GM18868 (cell line): ENCODE data around the gene ASB16.
"Not testable (repeated sequence)": the region's sequence is repeated elsewhere in the genome, so short reads cannot be mapped to it uniquely, and the experiment has no call there.

ENCODE experiments used
- ATAC-seq: cut with Tn5 transposase; IDR thresholded peaks from one replicate; pipeline ENCODE4 v1.9.1; 2021; ENCODE audit warnings: mild to moderate bottlenecking, moderate library complexity; ENCODE audit not compliant: unreplicated experiment

Gene ASB16

GRCh38 chr17:44147812-44148211 is 22.7 kb upstream of the ASB16 start:
- ATAC-seq, result no peak

DNA sequence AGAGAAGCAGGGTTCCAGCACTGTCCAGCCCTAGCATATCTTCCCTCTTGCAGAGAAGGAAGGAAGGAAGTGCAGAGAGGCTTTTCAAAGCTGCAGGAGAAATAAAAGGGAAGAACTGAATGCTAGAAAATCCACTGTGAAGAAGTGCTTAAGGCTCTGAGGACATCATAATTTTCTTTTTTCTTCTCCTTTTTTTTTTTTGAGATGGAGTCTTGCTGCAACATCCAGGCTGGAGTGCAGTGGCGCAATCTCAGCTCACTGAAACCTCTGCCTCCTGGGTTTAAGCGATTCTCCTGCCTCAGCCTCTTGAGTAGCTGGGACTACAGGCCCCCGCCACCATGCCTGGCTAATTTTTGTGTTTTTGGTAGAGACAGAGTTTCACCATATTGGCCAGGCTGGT is 21.4 kb upstream of the ASB16 start:
- not testable (repeated sequence) for ATAC-seq

DNA sequence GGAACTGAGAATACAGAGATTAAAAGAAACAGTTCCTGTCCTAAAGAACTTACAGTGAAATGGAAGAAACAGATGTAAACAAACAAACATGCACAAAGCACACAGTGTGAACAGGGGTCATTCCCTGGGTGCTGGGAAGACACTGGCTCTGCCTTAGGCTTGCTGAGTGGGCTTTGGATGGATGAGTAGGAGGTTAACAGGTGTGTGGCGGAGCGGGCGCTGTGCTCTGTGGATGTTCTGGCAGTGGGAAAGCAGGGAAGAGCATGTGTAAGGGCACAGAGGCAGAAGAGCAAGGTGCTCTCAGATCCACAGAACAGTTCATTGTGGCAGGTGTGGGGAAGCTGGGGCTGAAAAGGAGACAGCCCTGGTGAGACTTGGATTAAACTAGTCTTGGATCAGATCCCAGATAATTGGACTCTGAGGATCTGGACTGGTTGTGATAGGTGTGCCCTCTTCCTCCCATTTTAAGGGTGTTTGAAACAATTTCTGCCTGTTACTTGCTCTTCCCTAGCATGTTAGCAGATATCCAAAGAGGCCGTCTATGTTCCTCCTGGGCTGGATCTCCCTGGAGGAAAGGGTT is 20.7 kb upstream of the ASB16 start:
- no peak for ATAC-seq

GRCh38 chr17:44152875-44153274 is 17.6 kb upstream of the ASB16 start:
- ATAC-seq, result no peak

GRCh38 chr17:44155488-44155887 is 15.0 kb upstream of the ASB16 start:
- no peak for ATAC-seq

- ATAC-seq, result no peak
These were observed 10.8 kb upstream of the ASB16 start for GRCh38 chr17:44159519-44160210.

DNA sequence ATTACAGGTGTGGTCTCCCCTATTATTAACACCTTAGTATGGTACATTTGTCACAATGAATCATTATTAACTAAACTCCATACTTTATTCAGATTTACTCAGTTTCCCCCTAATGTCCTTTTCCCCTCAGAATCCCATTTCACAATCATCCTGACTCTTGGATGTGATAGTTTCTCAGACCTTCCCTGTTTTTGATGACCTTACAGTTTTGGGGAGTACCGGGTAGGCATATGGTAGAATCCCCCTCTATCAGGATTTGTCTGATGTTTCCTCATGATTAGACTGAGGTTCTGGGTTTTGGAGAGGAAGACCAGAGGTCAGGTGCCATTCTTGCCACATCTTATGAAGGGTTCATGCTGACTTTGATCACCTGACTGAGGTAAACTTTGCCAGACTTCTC is 6.0 kb upstream of the ASB16 start:
- ATAC-seq, result no peak

DNA sequence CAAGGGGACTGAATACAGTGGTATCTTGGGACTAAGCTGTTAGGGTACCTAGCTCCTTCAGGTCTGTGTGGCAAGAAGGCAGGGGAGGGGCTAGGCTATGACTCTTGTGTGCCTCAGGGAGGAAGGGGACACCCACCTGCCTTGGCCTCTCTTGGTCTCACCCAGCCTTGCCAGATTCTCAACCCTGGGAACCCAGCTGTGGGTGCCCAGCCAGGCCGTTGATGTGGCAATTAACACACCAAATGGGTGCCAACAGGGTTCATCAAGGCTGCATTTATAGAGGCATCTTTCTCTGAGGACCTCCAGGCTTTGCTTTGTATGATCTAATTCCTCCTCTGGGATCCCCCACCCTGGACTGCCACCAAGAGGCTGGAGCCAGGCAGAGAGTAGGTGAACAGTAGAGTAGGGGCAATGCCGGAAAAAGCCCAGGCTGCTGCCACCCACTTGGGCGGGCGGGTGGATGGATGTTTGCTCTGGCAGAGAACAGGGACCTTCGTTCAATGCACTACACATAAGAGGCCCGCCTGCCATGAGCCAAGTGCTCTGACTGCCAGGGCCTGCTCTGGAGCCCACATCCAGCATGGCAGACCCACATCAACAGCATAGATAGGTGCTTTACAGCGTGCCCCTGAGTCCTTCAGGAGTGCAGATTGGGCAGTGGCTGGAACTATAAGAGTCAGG is 3.2 kb upstream of the ASB16 start:
- no peak for ATAC-seq

- ATAC-seq, result no peak
These were observed 387 bp upstream of the ASB16 start for GRCh38 chr17:44170135-44170498.

- ATAC-seq, result no peak
These were observed 1.5 kb downstream of the ASB16 start for GRCh38 chr17:44171931-44172455.

GRCh38 chr17:44174427-44174826 is 3.9 kb downstream of the ASB16 start:
- no peak for ATAC-seq

GRCh38 chr17:44176257-44176656 is 5.8 kb downstream of the ASB16 start:
- no peak for ATAC-seq

DNA sequence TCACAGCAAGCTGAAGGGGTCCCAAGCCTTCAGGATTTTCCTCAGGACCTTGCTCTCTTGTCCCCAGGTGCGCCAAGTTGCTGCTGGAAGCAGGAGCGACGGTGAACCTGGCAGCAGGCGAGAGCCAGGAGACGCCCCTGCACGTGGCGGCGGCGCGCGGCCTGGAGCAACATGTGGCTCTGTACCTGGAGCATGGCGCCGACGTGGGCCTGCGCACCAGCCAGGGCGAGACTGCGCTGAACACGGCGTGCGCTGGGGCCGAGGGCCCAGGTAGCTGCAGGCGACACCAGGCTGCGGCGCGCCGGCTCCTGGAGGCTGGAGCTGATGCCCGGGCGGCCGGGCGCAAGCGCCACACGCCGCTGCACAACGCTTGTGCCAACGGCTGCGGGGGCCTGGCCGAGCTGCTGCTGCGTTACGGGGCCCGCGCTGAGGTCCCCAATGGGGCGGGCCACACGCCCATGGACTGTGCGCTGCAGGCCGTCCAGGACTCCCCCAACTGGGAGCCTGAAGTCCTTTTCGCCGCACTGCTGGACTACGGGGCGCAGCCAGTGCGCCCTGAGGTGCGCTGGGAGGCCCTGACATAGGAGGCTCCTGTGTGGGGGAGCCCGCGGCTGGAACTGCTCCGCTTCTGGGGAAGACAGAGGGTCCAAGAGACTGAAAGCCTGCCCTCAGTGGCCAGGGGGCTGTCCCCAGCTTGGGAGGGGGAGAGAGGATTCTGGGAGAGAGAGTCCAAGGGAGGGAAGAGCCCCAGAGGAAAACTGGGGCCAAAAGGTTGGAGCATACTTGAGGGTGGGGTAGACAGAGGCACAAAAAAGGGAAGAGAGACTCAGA is 6.4 kb downstream of the ASB16 start:
- ATAC-seq, result no peak

DNA sequence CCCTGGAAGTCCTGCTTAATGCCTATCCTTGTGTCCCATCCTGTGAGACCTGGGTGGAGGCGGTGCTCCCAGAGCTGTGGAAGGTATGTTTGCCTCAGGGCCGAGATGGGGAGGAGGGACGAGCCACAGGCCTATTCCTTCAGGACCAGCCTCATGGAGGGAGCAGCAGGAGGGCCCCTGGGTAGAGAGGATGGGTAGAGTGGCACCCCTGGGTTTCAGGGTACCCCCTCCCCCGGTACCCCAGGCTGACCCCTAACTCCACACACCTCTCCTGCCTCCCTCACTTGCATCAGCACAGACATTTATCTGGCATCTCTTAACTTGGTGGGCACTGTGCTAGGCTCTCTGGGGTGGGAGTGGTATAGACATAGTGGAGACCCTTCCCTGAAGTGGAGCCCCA is 7.1 kb downstream of the ASB16 start:
- no peak for ATAC-seq

DNA sequence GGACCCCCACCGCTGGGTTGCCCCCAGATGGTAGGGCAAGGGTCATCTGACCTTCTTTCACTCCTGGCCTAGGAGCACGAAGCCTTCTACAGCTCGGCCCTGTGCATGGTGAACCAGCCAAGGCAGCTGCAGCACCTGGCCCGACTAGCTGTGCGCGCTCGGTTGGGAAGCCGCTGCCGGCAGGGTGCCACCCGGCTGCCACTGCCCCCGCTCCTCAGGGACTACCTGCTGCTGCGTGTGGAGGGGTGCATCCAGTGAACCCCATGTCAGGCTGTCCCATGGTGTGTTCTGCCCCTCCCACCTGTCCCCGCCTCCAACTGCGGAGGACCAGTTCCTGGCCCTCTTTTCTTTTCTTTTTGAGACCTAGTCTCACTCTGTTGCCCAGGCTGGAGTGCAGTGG is 7.6 kb downstream of the ASB16 start:
- no peak for ATAC-seq

DNA sequence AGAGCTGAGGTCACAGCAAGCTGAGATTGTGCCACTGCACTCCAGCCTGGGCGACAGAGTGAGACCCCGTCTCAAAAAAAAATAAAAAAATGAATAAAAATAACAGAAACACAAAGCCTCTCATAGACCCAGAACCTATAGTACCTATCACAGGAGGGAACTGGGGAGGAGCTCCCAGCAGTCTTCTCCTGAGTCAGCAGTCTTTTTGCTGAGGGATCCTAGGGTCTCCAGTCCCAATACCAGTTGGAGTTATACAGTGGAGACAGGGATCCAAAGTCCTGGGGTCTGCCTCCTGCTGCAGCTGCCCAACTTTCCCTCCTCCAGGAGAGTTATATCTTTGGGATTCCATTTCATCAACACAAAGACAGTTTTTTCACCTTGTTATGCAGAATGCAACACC is 12.5 kb downstream of the ASB16 start:
- no peak for ATAC-seq

GRCh38 chr17:44184212-44184810 is 13.8 kb downstream of the ASB16 start:
- ATAC-seq, result no peak

DNA sequence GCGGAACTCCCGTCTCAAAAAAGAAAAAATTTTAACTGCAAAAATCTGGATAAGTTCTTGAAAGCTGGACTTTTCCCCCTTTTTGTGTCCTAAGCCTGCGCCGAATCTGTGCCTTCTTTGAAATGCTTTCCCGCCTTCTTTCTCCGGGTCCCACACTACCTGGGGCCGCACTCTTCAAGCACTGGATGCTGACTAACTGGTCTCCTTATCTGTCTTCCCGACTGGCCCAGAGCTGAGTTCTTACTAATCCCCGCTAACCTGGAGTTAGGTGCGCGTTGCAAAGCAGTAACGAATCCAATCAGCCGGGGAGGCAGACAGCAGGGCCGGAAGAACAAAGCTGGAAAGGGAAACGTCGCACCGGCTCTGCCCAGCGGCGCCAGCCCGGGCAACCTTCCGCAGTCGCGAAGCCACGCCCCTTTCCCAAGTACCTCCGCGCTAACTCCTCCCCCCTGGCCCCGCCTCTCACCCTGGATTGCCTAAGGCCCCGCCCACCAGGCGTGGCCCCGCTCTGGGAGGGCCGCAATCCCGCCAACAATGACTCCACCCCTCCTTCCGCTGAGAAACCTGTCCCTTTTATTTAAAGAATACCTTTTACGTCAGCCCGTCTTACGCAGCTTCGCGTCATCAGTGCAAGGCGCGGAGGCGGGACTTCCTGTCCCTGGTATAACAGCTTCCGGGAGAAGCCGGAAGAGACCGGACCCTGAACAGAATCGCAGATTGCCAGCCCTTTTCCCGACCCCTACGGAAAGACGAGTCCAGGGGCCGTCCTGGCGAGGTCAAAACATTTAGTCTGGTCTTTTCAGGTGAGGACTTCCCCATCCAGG is 16.0 kb downstream of the ASB16 start, which contains the start of gene TMUB2:
TSS of gene TMUB2 (plus strand) at position 666 of the 824 bp plus-strand sequence. CDS start 737 bp downstream, outside the sequence.
- ATAC-seq, result peak; percentile 85

DNA sequence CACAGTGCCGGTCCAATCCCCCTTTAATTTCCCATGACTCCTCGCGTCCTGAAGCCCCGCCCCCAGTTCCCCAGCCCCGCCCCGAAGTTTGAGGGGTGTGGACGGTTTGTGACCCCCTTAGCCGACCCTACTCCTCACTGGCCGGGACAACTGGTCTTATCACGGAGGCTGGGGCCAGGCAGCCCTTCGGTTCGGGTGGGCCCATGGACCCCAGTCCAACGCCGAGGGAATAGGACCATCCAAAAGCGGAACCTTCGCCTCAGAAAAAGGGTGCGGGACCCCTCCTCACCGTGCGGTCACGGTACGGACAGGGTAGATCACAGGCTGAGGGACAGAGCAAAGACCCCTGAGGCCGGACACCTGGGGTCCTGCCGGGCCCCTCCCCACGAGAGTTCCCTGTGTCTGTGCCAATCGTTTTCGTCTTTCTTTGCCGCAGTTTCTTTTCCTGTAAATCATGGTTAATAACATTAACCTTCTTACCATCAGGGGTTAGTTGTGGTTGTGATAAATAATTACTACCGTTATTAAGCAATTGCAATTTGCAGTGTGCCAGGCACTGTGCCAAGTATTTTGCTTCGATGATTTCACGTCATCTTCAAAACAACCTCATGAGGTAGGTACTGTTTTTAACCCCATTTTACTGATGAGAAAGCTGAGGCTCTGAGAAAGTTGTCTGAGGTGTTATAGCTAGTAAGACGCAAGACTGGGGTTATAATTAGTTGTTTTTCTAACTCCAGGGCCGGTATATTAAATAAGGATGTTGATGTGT is 16.8 kb downstream of the ASB16 start:
- ATAC-seq, result peak; percentile 49
